ENCODE measurements around the gene MACROD2. TPM values are rescaled to one million over a fixed set of nuclear protein-coding genes. Genes with fewer than 3 reads are reported as not detected.

Gene MACROD2
- total RNA-seq, 1 experiment from 2014 or later = 1.4 TPM

GRCh38 chr20:15289337-15289736 is 1294.0 kb downstream of the MACROD2 start:
- H3K9me3 ChIP-seq (ENCODE audit: low read depth, low read length, poor library complexity, severe bottlenecking) = peaks cover 24% of the 10 kb centered on the region
- no TSS peak for BruUV-seq (replicated peaks)
- ChIA-PET POLR2A (ENCODE audit: low non-redundant PET) (no interaction called here), CTCF (no interaction called here)
- no peaks in the 10 kb centered on the region for H3K4me1 ChIP-seq (ENCODE audit: insufficient read depth, low read length, poor library complexity, severe bottlenecking)
- no peak for DNase-seq (ENCODE audit: low spot score)
- no peaks in the 10 kb centered on the region for H3K36me3 ChIP-seq (ENCODE audit: insufficient read depth, low read length, poor library complexity, severe bottlenecking)
- H3K27me3 ChIP-seq (replicated peaks; ENCODE audit: insufficient read depth, low read depth, low read length, poor library complexity) = no peaks in the 10 kb centered on the region
- no peak overlapping the region for H3K4me3 ChIP-seq (ENCODE audit: low read depth, low read length, poor library complexity, severe bottlenecking)
- H3K27ac ChIP-seq (ENCODE audit: low read depth, low read length, poor library complexity, severe bottlenecking) = no peak overlapping the region
- intact Hi-C loops (cut with micrococcal nuclease; ENCODE audit: unreplicated experiment) = no loop called here
- TF ChIP-seq CTCF (conservative IDR thresholded peaks at IDR 0.05; ENCODE audit: low read depth, low read length) = no peak
- no peak for TF ChIP-seq EZH2 (IDR thresholded peaks at IDR 0.05; ENCODE audit: borderline replicate concordance, low read depth, low read length, poor library complexity, severe bottlenecking)

- TF ChIP-seq EZH2 (IDR thresholded peaks at IDR 0.05; ENCODE audit: borderline replicate concordance, low read depth, low read length, poor library complexity, severe bottlenecking) = no peak
- no peak for TF ChIP-seq CTCF (conservative IDR thresholded peaks at IDR 0.05; ENCODE audit: low read depth, low read length)
- CTCF ChIA-PET = no interaction called here
- no peaks in the 10 kb centered on the region for H3K27me3 ChIP-seq (replicated peaks; ENCODE audit: insufficient read depth, low read depth, low read length, poor library complexity)
- no peak overlapping the region for H3K27ac ChIP-seq (ENCODE audit: low read depth, low read length, poor library complexity, severe bottlenecking)
- BruUV-seq (replicated peaks) = no TSS peak
- POLR2A ChIA-PET (ENCODE audit: low non-redundant PET) = no interaction called here
- H3K4me3 ChIP-seq (ENCODE audit: low read depth, low read length, poor library complexity, severe bottlenecking) = no peak overlapping the region
- H3K4me1 ChIP-seq (ENCODE audit: insufficient read depth, low read length, poor library complexity, severe bottlenecking) = no peaks in the 10 kb centered on the region
- no peaks in the 10 kb centered on the region for H3K36me3 ChIP-seq (ENCODE audit: insufficient read depth, low read length, poor library complexity, severe bottlenecking)
- intact Hi-C loops (cut with micrococcal nuclease; ENCODE audit: unreplicated experiment) = no loop called here
- DNase-seq (ENCODE audit: low spot score) = no peak
- peaks cover 32% of the 10 kb centered on the region for H3K9me3 ChIP-seq (ENCODE audit: low read depth, low read length, poor library complexity, severe bottlenecking)
These were observed 1297.1 kb downstream of the MACROD2 start for GRCh38 chr20:15292405-15292804.

- H3K4me3 ChIP-seq (ENCODE audit: low read depth, low read length, poor library complexity, severe bottlenecking) = no peak overlapping the region
- ChIA-PET POLR2A (ENCODE audit: low non-redundant PET) (no interaction called here), CTCF (no interaction called here)
- H3K27ac ChIP-seq (ENCODE audit: low read depth, low read length, poor library complexity, severe bottlenecking) = no peak overlapping the region
- H3K27me3 ChIP-seq (replicated peaks; ENCODE audit: insufficient read depth, low read depth, low read length, poor library complexity) = no peaks in the 10 kb centered on the region
- H3K36me3 ChIP-seq (ENCODE audit: insufficient read depth, low read length, poor library complexity, severe bottlenecking) = no peaks in the 10 kb centered on the region
- BruUV-seq (replicated peaks) = no TSS peak
- no peak for DNase-seq (ENCODE audit: low spot score)
- no peaks in the 10 kb centered on the region for H3K4me1 ChIP-seq (ENCODE audit: insufficient read depth, low read length, poor library complexity, severe bottlenecking)
- peaks cover 36% of the 10 kb centered on the region for H3K9me3 ChIP-seq (ENCODE audit: low read depth, low read length, poor library complexity, severe bottlenecking)
- intact Hi-C loops (cut with micrococcal nuclease; ENCODE audit: unreplicated experiment) = no loop called here
- TF ChIP-seq CTCF (conservative IDR thresholded peaks at IDR 0.05; ENCODE audit: low read depth, low read length) (no peak), EZH2 (IDR thresholded peaks at IDR 0.05; ENCODE audit: borderline replicate concordance, low read depth, low read length, poor library complexity, severe bottlenecking) (no peak)
These were observed 1301.1 kb downstream of the MACROD2 start for GRCh38 chr20:15296422-15296821.
